A673 (cell line): ENCODE measurements around the gene PRM3.
"Not testable (repeated sequence)": the region's sequence is repeated elsewhere in the genome, so short reads cannot be mapped to it uniquely, and the experiment has no call there.

Experiments
- EZH2 ChIP-seq: fragments of 200-600 bp; sonication (generic); IDR thresholded peaks from 2 replicates; pipeline ENCODE4 v1.6.1; 2017; ENCODE audit warnings: borderline replicate concordance, low read depth, mild to moderate bottlenecking, mixed read lengths, antibody characterized with exemption, low read length; ENCODE audit not compliant: poor library complexity, severe bottlenecking
- TF ChIP-seq, protein P1 (sequence below): fragments of 300-800, 200-600 bp; sonication (generic); conservative IDR thresholded peaks from 2 replicates; pipeline ENCODE4 v1.5.1; 2017; ENCODE audit warnings: low read depth, mild to moderate bottlenecking, antibody characterized with exemption, low read length, moderate library complexity, mixed read lengths

DNA sequence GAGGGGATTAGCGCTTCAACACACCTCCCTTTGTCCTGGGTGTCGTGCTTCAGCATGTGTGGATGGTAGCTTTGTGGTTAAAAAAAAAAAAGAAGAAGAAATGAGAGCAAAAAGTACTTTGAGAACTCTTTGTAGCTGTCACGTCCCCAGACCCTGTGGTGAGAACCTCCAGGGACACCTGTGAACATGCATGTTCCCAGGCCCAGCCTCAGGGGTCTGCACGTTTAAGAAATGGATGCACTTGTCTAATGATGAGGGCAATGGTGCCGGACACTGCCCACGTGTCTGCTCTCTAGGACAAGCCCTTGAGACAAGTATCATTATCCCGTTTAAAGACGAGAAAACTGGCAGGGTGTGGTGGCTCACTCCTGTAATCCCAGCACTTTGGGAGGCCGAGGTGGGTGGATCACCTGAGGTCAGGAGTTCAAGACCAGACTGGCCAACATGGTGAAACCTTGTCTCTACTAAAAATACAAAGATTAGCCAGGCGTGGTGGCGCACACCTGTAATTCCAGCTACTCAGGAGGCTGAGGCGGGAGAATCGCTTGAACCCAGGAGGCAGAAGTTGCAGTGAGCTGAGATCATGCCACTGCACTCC lies 25.6 kb upstream of the PRM3 start:
- TF ChIP-seq, protein P1, sequence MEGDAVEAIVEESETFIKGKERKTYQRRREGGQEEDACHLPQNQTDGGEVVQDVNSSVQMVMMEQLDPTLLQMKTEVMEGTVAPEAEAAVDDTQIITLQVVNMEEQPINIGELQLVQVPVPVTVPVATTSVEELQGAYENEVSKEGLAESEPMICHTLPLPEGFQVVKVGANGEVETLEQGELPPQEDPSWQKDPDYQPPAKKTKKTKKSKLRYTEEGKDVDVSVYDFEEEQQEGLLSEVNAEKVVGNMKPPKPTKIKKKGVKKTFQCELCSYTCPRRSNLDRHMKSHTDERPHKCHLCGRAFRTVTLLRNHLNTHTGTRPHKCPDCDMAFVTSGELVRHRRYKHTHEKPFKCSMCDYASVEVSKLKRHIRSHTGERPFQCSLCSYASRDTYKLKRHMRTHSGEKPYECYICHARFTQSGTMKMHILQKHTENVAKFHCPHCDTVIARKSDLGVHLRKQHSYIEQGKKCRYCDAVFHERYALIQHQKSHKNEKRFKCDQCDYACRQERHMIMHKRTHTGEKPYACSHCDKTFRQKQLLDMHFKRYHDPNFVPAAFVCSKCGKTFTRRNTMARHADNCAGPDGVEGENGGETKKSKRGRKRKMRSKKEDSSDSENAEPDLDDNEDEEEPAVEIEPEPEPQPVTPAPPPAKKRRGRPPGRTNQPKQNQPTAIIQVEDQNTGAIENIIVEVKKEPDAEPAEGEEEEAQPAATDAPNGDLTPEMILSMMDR = not testable (repeated sequence)
- TF ChIP-seq EZH2 = not testable (repeated sequence)
